Stimulated activated CD4-positive, alpha-beta T cell treated with anti-CD3 and anti-CD28 coated beads, Interleukin-1b, Interleukin-23, amount 100 ng/mL, for 4 hours (primary cell): ENCODE measurements around the gene SH3PXD2A.

Source experiments
- DNase-seq, 2 donors: peaks; one replicate each; pipeline ENCODE4 v3.0.0-alpha.2; 2020; ENCODE audit warnings: low read depth in 2 of 2

SH3PXD2A gene

DNA sequence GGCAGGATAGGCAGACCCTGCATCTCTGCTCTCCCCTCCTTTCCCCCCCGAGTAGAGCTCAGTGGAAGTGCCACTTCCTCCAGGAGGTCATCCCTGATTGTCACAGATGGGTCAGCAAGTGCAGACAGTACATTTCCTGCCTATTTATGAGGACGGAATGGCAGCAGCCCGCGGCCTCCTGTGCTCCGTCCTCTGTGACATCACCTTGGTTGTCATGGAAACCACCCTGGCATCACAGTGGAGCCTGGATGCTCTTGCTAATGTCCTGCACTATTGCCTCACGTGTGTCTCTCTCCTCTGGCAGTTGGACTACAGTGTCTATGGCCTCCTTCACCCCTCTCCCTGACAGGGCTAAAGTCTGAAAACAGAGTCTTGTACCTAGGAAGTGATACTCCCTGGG, 148.6 kb downstream of the SH3PXD2A start:
- DNase-seq: no peak

GRCh38 chr10:103706047-103706446, 149.3 kb downstream of the SH3PXD2A start:
- no peak for DNase-seq

DNA sequence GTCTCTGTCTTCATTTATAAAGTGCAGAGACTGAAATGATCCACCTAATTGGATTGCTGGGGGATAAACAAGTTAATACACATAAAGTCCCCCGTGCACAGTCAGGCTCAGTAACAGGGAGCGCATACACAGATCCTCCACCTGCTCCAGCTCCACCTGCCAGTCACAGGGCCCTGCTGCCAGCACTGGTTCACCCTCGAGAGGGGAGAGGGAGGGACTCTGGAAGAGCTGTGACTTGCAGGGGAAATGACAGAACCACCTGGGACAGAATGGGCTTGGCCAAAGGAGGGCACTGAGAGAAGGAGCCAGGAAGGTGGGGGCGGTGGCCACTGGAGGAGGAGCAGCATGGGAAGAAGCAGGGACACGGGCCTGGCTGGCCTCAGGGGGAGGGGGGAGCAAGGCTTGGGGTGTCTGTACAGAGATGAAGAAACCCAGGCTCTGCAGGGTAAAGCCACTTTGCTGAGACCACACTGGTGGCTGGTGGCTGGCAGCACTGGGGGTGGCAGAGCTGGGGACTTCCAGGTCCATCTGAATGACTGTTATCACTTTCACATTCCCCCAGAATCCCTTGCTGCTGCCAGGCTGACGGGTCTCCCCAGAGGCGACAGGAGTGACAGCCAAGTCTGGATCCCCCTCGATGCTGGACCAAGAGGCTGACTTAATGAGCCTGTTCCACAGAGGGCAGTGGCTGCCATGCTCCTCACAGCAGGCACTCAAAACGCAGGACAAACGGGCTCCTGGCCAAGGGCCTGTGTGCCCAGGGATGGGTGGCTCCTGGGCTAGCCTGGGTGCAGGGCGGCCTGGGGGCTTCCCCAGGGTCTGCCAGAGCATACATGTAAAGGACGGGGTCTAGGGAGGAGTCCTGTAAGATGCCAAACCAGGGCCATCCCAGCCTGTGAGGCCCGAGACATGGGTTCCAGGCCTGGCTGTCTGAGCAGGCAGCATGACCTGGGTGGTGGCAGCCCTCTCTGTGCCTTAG, 151.1 kb downstream of the SH3PXD2A start:
- no peak for DNase-seq

GRCh38 chr10:103701380-103702222, 153.8 kb downstream of the SH3PXD2A start:
- no peak for DNase-seq

GRCh38 chr10:103700436-103700715, 155.0 kb downstream of the SH3PXD2A start:
- no peak for DNase-seq

DNA sequence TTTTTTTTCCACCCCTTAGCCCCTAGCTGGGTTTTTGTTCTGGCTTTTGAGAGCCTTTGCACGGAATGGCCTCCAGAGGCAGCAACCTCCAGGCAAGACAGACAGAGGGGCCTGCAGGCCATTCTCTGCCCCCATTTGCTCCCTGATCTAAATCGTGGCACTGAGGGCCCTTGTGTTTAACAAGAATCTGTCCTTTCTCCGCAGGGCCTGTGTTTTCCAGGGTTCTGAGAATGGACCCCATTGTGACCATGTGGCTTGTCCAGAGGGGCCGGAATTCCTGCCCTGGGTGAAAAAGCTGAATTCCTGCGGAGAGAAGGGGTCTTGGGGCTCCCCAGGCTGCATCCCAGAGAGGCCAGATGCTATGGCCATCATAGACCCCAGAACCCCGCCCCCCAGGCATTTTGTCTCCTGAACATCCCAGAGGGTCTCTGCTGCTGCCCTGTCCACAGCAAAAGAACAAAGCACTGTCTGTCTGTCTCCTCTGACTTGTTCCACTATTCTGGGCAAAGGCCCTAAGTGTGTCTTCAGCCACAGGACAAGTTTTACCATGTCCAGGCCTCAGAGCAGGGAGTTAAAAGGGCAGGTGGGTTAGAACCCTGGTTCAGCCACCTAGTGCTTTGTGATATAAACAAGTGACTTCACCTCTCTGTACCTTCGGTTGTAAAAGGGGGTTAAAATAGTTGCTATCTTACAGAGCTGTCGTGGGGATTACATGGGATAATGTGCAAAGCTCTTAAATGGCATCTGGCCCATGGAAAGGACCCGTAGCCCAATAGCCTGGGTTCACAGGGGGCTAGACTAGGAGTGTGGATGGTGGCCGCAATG, 155.6 kb downstream of the SH3PXD2A start:
- no peak for DNase-seq

DNA sequence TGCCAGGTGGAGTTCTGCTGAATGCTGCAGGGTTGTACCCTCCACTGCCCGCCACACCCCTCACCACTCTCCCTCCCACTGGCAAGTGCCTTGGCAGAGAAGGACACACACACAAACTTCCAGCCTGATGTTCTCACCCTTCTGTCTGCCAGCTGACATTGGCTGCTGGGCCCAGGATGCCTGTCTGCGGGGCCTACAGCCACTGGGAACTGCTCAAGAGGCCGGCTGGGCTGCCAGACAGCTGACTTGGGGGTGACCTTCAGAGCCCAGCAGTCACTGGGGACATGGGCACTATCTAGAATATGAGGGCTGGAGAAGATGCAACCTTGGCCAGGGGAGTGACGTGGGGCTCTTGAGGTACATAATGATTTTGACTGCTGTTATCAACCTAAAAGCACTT, 157.1 kb downstream of the SH3PXD2A start:
- no peak for DNase-seq

DNA sequence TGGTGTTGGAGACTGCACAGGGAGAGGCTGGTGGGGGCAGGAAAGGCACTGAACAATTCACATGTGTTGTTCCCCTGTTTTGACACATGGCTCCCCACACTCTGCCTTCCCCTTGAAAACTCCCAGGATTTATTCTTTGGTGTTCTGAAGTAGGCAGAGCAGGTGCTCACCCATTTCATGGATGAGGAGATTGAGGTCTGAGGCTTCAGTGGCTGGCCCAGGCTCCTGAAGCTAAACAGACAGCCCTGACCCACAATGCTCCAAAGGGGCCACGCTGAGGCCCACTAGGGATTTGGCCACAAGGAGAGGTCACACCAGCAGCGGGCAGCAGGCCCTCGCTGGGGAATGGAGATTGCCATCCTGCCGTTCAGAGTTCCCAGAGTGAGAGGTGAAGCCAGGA, 157.6 kb downstream of the SH3PXD2A start:
- no peak for DNase-seq

GRCh38 chr10:103696411-103697145, 158.8 kb downstream of the SH3PXD2A start:
- DNase-seq: peak; percentile 54 to 65

DNA sequence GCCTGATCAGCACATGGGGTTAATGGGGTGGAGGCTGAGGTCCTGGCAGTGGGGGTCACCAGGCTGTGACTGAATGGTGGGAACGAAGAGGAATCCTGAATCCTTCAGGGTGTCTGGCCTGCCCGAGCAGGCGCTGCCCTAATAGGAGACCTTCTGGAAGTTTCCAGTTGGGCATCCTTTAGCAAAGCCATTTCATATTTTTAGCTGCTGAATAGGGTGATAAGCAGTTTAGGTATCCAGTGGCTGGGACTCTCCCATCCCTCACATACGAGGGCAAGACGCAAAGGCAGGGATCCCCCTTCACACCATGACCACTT, 159.3 kb downstream of the SH3PXD2A start:
- DNase-seq: no peak

DNA sequence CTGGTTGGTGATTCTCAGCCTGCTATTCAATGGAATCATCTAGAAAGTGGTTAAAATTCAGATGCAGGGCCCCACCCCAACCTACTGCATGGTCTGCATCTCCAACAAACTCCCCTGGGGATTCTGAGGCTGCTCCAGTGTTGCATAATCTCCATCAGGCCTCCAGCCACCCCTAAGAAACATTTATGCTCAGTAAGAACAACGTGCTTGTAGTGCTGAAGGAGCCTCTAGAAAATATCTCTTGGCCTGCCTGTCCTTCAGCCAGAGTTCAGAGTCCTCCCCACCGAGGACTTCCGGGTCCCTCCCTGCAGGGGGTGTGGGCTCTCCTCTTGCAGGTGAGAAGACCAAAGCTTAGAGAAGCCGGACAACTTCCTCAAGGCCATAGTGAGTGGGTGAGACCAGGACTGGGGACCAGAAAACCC, 159.8 kb downstream of the SH3PXD2A start:
- DNase-seq: no peak

DNA sequence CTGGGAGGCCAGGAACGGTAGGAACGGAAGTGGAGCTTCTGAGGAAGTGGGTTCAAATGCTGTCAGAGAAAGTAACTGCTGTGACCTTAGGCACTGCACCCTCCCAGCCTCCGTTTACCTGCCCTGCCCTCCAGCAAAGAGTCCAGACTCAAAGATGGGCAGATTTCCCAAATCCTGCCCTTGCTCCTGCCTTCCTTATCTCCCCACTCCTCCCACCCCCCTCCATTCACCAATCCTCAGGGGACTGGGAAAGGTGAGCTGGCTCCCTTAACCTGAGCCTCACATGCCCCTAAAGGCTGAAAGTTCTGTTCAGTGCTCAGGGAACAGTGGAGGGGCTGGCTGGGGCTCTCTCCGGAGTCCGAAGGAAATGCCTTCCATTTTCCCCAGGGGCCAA, 161.6 kb downstream of the SH3PXD2A start:
- no peak for DNase-seq

DNA sequence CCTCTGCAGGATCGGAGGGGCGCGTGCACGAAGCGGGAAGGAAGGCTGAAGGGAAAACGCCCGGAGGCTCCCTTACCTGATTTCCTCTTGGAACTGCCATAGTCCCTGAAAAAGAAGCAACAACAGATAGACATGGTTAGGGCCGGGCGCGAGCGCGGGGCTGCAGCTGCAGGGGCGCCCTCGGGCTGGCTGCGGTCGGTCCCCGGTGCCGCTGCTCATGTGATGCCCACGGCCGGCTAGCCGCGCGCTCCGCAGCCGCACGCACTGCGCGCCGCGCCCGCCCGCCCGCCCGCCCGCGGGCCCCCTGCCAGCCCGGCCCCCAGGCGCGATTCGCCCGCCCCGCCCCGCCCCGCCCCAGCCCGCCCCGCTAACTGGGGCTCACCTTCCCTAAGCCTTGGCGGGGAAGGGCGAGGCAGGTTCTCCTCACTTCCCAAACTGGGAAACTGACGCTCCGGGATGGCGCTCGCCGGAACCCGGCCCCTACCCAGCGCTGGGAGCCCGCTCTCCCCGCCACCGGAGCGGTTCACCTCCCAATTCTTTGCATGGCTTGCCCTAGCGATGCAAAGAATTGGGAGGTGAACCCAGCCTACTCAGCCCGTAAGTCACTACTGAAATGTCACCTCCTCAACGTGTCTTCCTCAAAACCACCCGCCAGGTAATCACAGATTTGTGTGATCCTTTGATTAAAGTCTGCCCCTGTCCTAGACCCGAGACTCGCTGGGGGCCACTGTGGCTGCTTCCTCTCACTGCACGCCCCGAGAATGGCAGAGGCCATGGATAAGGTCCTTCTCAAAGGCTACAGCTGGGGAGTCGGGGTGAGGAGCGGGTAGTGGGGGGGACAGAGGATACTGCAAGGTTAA, 162.2 kb downstream of the SH3PXD2A start:
- DNase-seq: peak in 1 of 2 donors; percentile 27

- no peak for DNase-seq
Observed at GRCh38 chr10:103692436-103692951, 162.9 kb downstream of the SH3PXD2A start.

DNA sequence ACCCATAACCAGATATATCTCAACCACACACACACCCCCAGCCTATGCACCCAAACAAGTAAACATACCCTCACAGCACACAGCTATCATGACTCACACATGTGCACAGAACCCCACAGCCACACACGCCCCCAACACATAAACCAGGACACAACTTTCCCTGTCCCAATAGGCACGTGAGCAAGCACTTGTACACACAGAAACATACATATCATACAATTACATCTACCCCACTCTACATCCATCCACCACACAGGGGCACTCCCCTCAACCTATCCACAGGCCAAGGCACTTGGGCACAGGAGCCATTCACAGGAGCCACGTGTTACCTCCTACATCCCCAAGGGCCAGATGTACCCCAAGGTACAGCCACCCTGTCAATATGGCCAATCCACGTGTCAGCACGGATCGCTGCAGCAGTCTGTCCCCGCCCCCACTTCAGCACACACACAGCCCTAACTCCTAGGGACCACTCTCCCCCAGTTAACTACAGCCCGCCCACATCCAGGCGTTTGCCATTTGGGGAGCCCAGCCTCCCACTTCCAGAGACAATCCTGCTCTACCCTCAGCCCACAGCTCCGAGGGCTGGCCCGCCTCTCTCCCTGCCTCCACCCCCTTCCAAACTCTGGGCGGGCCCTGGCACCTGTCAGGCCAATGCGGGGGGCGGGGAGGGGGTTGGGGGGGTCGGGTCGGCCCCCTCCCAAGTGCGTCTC, 163.5 kb downstream of the SH3PXD2A start:
- no peak for DNase-seq

- DNase-seq: no peak
Observed at GRCh38 chr10:103691267-103691666, 164.1 kb downstream of the SH3PXD2A start.

- no peak for DNase-seq
Observed at GRCh38 chr10:103690281-103690680, 165.1 kb downstream of the SH3PXD2A start.

- no peak for DNase-seq
Observed at GRCh38 chr10:103688491-103688890, 166.9 kb downstream of the SH3PXD2A start.

GRCh38 chr10:103687718-103688117, 167.7 kb downstream of the SH3PXD2A start:
- DNase-seq: no peak

- DNase-seq: no peak
Observed at GRCh38 chr10:103687172-103687571, 168.2 kb downstream of the SH3PXD2A start.
